Gastroesophageal sphincter (tissue), 4 donors: ENCODE data around the gene EGFL8. TPM values are rescaled to one million over a fixed set of nuclear protein-coding genes. Genes with fewer than 3 reads are reported as not detected.

Source experiments
- ATAC-seq: fragments of 150-250 bp; one replicate; pipeline ENCODE4 v1.9.1; 2016; ENCODE audit warnings: mild to moderate bottlenecking, moderate library complexity
- H3K27ac ChIP-seq, 4 donors: fragments of 200-600 bp; sonication (generic) in 3 of 4; 1 replicate in 3 of 4; 2 replicates in 1 of 4; pipeline ENCODE4 v1.5.1; 2016 to 2019
- H3K27me3 ChIP-seq: fragments of 200-600 bp; sonication (generic); one replicate; pipeline ENCODE4 v1.5.1; 2019
- H3K36me3 ChIP-seq, 2 donors: fragments of 200-600 bp; sonication (generic); one replicate each; pipeline ENCODE4 v1.5.1; 2019; ENCODE audit warnings: control low read depth in 1 of 2
- H3K4me1 ChIP-seq, 3 donors: fragments of 200-600 bp; sonication (generic); 1 replicate in 2 of 3; 2 replicates in 1 of 3; pipeline ENCODE4 v1.5.1; 2016 to 2019; ENCODE audit warnings: control low read depth in 2 of 3
- H3K4me3 ChIP-seq, 2 donors: fragments of 200-600 bp; sonication (generic); one replicate each; pipeline ENCODE4 v1.5.1; 2019; ENCODE audit warnings: mild to moderate bottlenecking in 1 of 2, moderate library complexity in 1 of 2
- H3K9me3 ChIP-seq, 3 donors: fragments of 200-600 bp; sonication (generic); one replicate each; pipeline ENCODE4 v1.5.1; 2017 to 2019; ENCODE audit warnings: control low read depth in 2 of 3
- CTCF ChIP-seq, 4 experiments: fragments of 200-600 bp in 2 of 4; fragments of 450-650 bp in 2 of 4; sonication (generic) in 1 of 4; IDR thresholded peaks; one replicate each; pipeline ENCODE4 v1.5.1; 2017 to 2019; ENCODE audit warnings: antibody characterized with exemption in 4 of 4, mild to moderate bottlenecking in 2 of 4, moderate library complexity in 2 of 4
- EP300 ChIP-seq: sonication (generic); formaldehyde crosslinking; IDR thresholded peaks from one replicate; pipeline ENCODE4 v1.6.1; 2017; ENCODE audit warnings: antibody characterized with exemption, mild to moderate bottlenecking
- POLR2A ChIP-seq, 2 donors: fragments of 450-650 bp; IDR thresholded peaks; one replicate each; pipeline ENCODE4 v1.6.1; 2017; ENCODE audit warnings: antibody characterized with exemption in 2 of 2, mild to moderate bottlenecking in 2 of 2, moderate library complexity in 1 of 2
- POLR2AphosphoS5 ChIP-seq: sonication (generic); formaldehyde crosslinking; IDR thresholded peaks from one replicate; pipeline ENCODE4 v1.6.1; 2017; ENCODE audit warnings: antibody characterized with exemption
- WGBS, 2 donors: methylation state at CpG; one replicate each; pipeline ENCODE4 v1.1.5; 2018; ENCODE audit warnings: low coverage in 1 of 2; 5-methylcytosine and 5-hydroxymethylcytosine counted together
- total RNA-seq, 4 donors: library from RNA; depleted of rRNA; stranded (reverse); fragments of >200 nt; gene quantifications; one replicate each; pipeline ENCODE4 v1.1.0, GENCODE V29; 2016

The EGFL8 gene
- total RNA-seq, 4 donors from 2014 or later = 5.0 to 15.1 (median 10.1) TPM

GRCh38 chr6:32176476-32177182 lies 12.2 kb downstream of the EGFL8 start:
- ATAC-seq = no peak
- H3K4me3 ChIP-seq = peak overlapping the region; percentile 62 to 83
- 4 to 5% methylated on average over 5 of the region's 5 CpGs for WGBS, 2 donors
- peaks cover 0 to 22% of the 10 kb centered on the region in 2 donors for H3K36me3 ChIP-seq
- no peaks in the 10 kb centered on the region for H3K27me3 ChIP-seq
- peak overlapping the region; percentile 89 to 98 (median 94) for H3K27ac ChIP-seq
- TF ChIP-seq POLR2AphosphoS5 = no peak
- H3K4me1 ChIP-seq = peaks cover 0 to 77% (median 32%) of the 10 kb centered on the region in 3 donors
- H3K9me3 ChIP-seq = no peaks in the 10 kb centered on the region

- Histone ChIP-seq H3K27ac (peak overlapping the region; percentile 89 to 98 (median 94)), H3K9me3 (no peaks in the 10 kb centered on the region), H3K36me3 (peaks cover 0 to 29% of the 10 kb centered on the region in 2 donors), H3K27me3 (no peaks in the 10 kb centered on the region), H3K4me1 (peaks cover 0 to 82% (median 37%) of the 10 kb centered on the region in 3 donors), H3K4me3 (peak overlapping the region; percentile 62 to 83)
- 0% methylated on average over 11 to 13 of the region's 20 CpGs for WGBS, 2 donors
- TF ChIP-seq CTCF (IDR thresholded peaks at IDR 0.05) (no peak), POLR2AphosphoS5 (peak; percentile 43), POLR2A (IDR thresholded peaks at IDR 0.05) (peak; percentile 28 to 52), EP300 (no peak)
- ATAC-seq = peak; percentile 8
Observed at GRCh38 chr6:32177183-32177787, 12.9 kb downstream of the EGFL8 start.

DNA sequence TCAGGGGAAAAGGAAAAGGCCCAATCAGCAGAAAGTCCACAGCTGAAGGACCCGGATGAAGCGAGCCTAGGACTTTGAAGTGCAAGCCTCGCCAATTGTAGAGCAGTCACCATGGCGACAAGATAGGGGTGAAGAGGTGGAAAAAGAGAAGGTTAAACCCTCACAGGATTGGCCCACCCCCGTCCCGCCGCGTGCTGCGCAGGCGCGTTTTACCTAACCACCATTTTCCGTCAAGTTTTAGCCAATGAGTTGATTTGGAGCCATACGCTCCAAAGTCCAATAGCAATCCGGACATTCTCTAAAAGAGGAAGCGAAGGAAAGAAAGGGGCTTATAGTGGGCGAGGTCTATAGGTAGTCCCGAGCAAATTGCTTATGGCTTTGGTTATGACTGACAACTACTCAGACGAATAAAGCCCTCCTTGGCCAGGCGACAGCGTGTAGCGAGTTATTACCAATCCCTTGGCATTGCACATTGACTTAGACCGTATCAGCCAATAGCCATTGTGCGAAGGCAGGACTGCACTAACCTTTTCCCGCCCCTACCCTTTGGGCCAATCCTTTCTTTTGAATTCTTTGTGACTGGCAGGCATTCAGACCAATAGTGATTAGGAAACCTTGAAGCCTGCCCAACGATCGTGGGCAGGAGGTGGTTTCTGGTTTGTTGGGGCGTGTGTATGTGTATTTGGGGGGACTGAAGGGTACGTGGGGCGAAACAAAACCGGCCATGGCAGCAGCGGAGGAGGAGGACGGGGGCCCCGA lies 13.6 kb downstream of the EGFL8 start, which contains the start of gene RNF5:
Gene RNF5, plus strand, starts transcription at position 618 of the 759 bp plus-strand sequence. Its CDS starts 107 bp downstream, at position 725.
- TF ChIP-seq EP300 (no peak), CTCF (IDR thresholded peaks at IDR 0.05) (no peak), POLR2AphosphoS5 (peak; percentile 73), POLR2A (IDR thresholded peaks at IDR 0.05) (no peak)
- Histone ChIP-seq H3K4me1 (peaks cover 0 to 81% (median 40%) of the 10 kb centered on the region in 3 donors), H3K27ac (peak within 1 kb of the TSS; percentile 89 to 98 (median 94)), H3K27me3 (no peaks in the 10 kb centered on the region), H3K36me3 (peaks cover 0 to 36% of the 10 kb centered on the region in 2 donors), H3K4me3 (peak within 1 kb of the TSS; percentile 62 to 83), H3K9me3 (no peaks in the 10 kb centered on the region)
- WGBS, 2 donors = 0 to 1% methylated on average over 12 to 22 of the region's 33 CpGs
- peak; percentile 87 for ATAC-seq

DNA sequence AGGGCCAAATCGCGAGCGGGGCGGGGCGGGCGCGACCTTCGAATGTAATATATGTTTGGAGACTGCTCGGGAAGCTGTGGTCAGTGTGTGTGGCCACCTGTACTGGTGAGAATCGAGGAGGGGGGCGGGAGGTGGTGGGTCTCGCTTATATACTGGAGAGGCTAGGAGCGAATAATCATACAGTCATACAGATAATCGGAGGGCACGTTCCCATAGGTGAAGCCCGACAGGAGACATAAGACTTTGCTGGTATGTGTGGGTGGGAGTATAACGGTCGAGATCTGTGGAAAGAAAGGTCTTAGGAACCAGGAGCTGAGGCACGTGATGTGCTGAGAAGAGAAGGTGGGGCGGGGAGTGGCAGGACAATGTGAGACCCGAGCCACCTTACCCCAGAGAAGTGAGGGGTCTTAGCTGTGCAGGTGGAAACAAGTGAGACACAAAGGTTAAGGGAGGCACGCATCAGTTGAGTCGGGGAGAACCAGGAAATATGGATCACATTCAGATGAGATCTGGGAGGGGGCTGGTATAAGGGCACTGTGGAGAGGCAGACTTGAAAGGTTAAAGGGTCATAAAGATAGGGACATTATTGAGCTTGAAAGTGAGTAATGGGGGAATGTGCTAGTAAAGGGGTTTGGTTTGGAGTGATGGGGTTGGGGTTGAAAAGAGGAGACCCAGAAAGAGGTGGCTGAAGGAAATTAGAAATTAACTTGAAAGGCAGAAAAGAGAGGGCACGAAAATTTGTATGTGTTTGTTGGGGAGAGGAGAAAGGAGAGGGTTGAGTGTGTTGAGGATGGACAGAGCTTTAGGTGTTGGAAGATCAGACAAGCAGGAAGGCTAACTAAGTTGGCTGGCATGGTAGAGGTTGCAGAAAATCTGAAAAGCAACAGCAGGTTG lies 14.4 kb downstream of the EGFL8 start:
- 1 to 3% methylated on average over 15 to 24 of the region's 24 CpGs for WGBS, 2 donors
- H3K4me3 ChIP-seq = peak overlapping the region; percentile 62 to 83
- TF ChIP-seq CTCF (IDR thresholded peaks at IDR 0.05) (no peak), POLR2AphosphoS5 (no peak), POLR2A (IDR thresholded peaks at IDR 0.05) (no peak), EP300 (no peak)
- H3K27me3 ChIP-seq = no peaks in the 10 kb centered on the region
- peaks cover 0 to 44% of the 10 kb centered on the region in 2 donors for H3K36me3 ChIP-seq
- H3K4me1 ChIP-seq = peaks cover 0 to 75% (median 40%) of the 10 kb centered on the region in 3 donors
- peak overlapping the region; percentile 89 to 98 (median 94) for H3K27ac ChIP-seq
- ATAC-seq = no peak
- H3K9me3 ChIP-seq = no peaks in the 10 kb centered on the region
